ENCODE results near the gene MAG.
A peak's percentile ranks its signal among the peaks of the same experiment; 100 is the strongest.
"Not testable (repeated sequence)": the region's sequence is repeated elsewhere in the genome, so short reads cannot be mapped to it uniquely, and the experiment has no call there.

MAG gene

DNA sequence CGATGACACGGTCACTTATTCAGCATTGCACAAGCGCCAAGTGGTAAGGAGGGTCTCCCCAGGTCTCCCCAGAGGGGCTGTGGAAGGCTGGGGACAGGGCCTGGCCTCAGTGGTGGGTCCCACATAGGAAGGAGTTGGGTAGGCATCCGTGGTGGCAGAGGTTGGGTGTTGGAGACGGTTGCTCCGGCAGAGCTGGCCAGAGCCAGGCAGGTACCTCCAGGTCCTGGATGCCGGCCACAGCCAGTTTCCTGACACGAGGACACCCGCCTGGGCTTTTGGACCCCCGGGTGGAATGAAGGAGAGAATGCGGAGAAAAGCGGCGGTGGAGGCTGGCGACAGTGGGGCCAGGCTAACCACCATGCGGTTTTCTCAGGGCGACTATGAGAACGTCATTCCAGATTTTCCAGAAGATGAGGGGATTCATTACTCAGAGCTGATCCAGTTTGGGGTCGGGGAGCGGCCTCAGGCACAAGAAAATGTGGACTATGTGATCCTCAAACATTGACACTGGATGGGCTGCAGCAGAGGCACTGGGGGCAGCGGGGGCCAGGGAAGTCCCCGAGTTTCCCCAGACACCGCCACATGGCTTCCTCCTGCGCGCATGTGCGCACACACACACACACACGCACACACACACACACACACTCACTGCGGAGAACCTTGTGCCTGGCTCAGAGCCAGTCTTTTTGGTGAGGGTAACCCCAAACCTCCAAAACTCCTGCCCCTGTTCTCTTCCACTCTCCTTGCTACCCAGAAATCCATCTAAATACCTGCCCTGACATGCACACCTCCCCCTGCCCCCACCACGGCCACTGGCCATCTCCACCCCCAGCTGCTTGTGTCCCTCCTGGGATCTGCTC lies 54.5 kb downstream of the MAG start:
- no peak for DNase-seq

GRCh38 chr19:35347171-35347929 lies 55.4 kb downstream of the MAG start, which contains the start of gene FFAR1:
Gene FFAR1, plus strand, starts transcription at chr19:35347902. Its CDS starts 3,650 bp downstream, at chr19:35351552.
- no peak for DNase-seq

- no peak for DNase-seq
Observed at GRCh38 chr19:35347930-35348298, 56.0 kb downstream of the MAG start.

GRCh38 chr19:35348911-35349611 lies 57.1 kb downstream of the MAG start:
- DNase-seq: no peak

DNA sequence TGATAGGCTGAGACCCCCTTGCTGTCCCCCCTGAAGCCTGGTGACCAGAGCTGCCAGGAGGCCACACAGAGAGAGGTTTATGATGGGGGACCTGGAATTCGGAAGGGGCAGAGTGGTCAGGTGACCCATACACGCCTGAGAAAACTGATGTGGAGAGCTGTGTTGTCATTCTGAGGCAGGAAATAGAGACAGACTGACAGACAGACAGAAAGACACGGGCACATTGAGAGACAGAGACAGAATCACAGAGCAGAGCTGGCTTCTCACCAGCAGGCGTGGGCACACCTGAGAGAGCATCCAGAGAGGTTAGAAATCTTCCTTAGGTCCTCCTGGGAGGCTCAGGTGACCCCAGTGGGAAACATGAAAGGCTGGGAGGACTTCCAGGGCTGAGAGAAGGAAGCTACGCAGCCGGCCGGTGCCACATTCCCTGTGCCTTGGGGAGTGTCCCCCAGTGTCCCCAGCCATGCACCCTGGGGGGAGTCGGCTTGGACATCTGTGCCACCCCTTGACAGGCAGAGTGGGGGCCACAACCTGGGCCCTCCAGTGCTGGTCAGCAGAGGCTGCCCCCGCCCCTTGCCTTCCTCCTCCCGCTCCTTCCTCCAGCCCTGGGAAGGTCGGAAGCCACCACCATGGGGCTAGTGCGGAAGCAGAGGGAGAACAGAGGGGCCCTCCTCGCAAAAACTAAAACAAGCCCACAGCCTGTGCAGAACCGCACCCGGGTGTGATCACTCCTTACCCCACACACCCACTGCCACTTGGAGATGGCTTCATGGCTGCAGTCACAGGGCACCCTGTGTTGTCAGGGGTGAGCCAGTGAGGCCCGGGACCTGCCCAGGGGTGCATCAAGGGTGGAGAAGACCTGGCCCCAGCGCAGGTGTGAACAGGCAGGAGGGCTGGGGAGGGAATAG lies 57.9 kb downstream of the MAG start:
- DNase-seq: no peak

- DNase-seq: no peak
Observed at GRCh38 chr19:35350591-35350990, 58.6 kb downstream of the MAG start.

GRCh38 chr19:35351411-35352176 lies 59.6 kb downstream of the MAG start:
- no peak for DNase-seq

- no peak for DNase-seq
Observed at GRCh38 chr19:35352177-35352447, 60.2 kb downstream of the MAG start.

- DNase-seq: peak; percentile 67
Observed at GRCh38 chr19:35352448-35353304, 60.7 kb downstream of the MAG start.

GRCh38 chr19:35353635-35354034 lies 61.7 kb downstream of the MAG start:
- DNase-seq: no peak

GRCh38 chr19:35354898-35355297 lies 62.9 kb downstream of the MAG start:
- no peak for DNase-seq

DNA sequence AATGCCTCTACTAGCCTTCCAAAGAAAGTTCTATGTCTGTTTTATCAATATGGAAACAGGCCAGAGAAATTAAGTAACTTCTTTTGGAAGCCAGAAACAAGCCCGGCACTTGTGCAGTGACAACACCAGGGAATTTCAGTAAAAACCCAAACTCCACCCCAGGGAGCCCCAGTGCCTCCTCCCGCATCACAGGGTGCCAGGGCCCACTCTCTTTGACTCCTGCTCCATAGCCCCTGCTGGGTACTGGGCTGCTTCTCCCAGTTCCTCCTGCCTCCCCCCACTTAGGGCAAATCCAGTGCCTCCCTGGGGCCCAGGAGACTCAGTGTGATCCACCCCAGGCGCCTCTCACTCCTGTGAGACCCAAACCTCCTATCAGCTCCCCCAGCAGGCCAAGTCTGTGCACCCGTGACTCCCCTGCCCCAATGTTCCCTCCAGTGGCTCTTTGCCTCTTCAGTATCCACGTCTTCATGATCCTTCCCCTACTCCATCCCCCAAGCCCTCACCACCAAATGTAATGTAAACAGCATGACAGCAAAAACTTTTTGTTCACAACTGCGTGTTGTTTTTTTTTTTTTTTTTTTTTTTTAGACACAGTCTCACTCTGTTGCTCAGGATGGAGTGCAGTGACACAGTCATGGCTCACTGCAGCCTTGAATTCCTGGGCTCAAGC lies 64.0 kb downstream of the MAG start:
- DNase-seq: no peak

DNA sequence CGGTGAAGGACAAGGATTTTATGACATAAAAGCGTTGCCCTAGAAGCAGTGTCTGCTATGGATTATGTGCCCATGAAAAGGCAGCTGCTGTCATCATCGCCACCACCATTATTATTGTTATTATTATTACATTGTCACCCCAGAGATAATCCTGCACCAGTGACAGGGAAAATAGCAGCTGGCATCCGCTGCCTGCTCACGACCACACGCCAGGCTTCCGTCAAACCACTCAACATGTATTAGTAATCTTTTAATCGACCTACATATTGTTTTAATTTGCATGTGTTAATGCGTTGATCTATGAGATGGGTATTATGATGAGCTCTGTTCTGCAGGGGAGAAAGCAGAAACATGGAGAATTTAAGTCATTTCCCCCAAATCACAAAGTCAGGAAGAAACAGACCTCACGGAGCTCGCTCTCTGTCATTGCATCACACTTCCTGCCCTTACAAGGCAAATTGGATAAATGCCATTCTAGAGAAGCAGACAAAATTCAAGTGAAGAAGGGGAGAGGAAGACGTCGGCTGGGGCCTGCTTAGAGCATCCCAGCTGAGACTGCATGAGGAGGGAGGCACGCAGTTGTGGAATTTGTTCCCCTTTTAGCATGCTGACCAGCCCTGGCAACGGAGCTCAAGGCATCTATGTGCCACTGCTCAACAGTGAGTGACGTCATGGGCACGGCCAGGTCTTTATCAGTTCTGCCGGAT lies 66.1 kb downstream of the MAG start, which contains the start of gene FFAR3:
Gene FFAR3, plus strand, starts transcription at position 594 of the 707 bp plus-strand sequence. CDS start 431 bp downstream, outside the sequence.
- peak; percentile 55 for DNase-seq

GRCh38 chr19:35358834-35359233 lies 66.9 kb downstream of the MAG start:
- not testable (repeated sequence) for DNase-seq

DNA sequence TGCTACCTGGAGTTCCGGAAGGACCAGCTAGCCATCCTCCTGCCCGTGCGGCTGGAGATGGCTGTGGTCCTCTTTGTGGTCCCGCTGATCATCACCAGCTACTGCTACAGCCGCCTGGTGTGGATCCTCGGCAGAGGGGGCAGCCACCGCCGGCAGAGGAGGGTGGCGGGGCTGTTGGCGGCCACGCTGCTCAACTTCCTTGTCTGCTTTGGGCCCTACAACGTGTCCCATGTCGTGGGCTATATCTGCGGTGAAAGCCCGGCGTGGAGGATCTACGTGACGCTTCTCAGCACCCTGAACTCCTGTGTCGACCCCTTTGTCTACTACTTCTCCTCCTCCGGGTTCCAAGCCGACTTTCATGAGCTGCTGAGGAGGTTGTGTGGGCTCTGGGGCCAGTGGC lies 67.4 kb downstream of the MAG start:
- DNase-seq: not testable (repeated sequence)

DNA sequence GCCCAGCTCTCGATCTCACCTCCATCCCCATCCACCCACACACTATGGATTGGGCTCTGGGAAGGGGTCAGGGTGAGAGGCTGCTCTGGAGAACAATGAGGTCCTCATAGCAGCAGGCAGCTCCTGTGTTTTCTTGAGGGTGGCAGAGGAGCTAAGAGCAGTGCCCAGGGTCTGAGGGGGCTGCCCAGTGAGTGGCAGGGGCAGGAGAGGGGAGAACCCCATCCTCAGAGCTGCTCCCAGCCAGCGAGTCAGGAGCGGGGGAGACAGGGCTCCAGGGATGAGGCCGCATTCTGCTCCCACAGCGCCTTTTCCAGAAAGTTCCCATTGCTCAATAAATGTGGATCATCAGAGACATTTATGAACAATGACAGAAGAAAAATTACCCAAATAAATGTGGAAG lies 68.1 kb downstream of the MAG start:
- DNase-seq: not testable (repeated sequence)

- no peak for DNase-seq
Observed at GRCh38 chr19:35360880-35361420, 69.0 kb downstream of the MAG start.

DNA sequence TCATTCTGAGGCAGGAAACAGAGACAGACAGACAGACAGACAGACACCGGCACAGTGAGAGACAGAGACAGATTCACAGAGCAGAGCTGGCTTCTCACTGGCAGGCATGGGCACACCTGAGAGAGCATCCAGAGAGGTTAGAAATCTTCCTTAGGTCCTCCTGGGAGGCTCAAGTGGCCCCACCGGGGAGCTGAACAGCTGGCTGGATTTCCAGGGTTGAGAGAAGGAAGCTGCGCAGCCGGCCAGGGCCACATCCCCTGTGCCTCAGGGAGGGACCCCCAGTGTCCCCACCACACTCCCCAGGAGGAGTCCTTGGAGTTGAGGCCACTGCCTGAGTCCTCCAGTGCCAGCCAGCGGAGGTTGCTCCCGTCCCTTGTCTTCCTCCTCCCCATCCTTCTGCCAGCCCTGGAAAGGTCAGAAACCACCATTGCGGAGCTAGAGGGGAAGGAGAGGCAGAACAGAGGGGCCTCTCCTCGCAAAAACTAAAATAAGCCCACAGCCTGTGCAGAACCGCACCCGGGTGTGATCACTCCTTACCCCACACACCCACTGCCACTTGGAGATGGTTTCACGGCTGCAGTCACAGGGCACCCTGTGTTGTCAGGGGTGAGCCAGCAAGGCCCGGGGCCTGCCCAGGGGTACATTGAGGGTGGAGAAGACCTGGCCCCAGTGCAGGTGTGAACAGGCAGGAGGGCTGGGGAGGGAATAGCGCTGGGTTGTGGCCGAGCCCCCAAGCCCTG lies 70.5 kb downstream of the MAG start:
- DNase-seq: no peak
